HG02938 (cell line): Measurements from ENCODE around the gene ZNF319.

Source experiments
- ATAC-seq: cut with Tn5 transposase; IDR thresholded peaks from one replicate; pipeline ENCODE4 v1.9.1; 2021; ENCODE audit warnings: mild to moderate bottlenecking, moderate library complexity; ENCODE audit not compliant: unreplicated experiment

ZNF319 gene

GRCh38 chr16:57957673-57958392 lies 42.6 kb downstream of the ZNF319 start:
- no peak for ATAC-seq

- ATAC-seq, result no peak
Measured at GRCh38 chr16:57956924-57957672, 43.4 kb downstream of the ZNF319 start.

- ATAC-seq, result no peak
Measured at GRCh38 chr16:57956270-57956808, 44.1 kb downstream of the ZNF319 start.

- no peak for ATAC-seq
Measured at GRCh38 chr16:57955572-57956188, 44.8 kb downstream of the ZNF319 start.

- no peak for ATAC-seq
Measured at GRCh38 chr16:57953857-57954256, 46.6 kb downstream of the ZNF319 start.

- no peak for ATAC-seq
Measured at GRCh38 chr16:57952909-57953308, 47.6 kb downstream of the ZNF319 start.

GRCh38 chr16:57951204-57951960 lies 49.1 kb downstream of the ZNF319 start:
- no peak for ATAC-seq

- ATAC-seq, result no peak
Measured at GRCh38 chr16:57950382-57950781, 50.1 kb downstream of the ZNF319 start.

- no peak for ATAC-seq
Measured at GRCh38 chr16:57949595-57950238, 50.8 kb downstream of the ZNF319 start.

- ATAC-seq, result no peak
Measured at GRCh38 chr16:57949013-57949412, 51.5 kb downstream of the ZNF319 start.

GRCh38 chr16:57948027-57948426 lies 52.4 kb downstream of the ZNF319 start:
- ATAC-seq, result no peak

GRCh38 chr16:57947261-57947660 lies 53.2 kb downstream of the ZNF319 start:
- ATAC-seq, result no peak

GRCh38 chr16:57946181-57946801 lies 54.2 kb downstream of the ZNF319 start:
- ATAC-seq, result no peak

- no peak for ATAC-seq
Measured at GRCh38 chr16:57945740-57946138, 54.7 kb downstream of the ZNF319 start.

GRCh38 chr16:57944970-57945739 lies 55.3 kb downstream of the ZNF319 start:
- no peak for ATAC-seq
